NK-92 (cell line): ENCODE results near the gene MPZL2.
A peak's percentile ranks its signal among the peaks of the same experiment; 100 is the strongest.

Experiments
- DNase-seq: peaks from one replicate; lab custom pipeline; 2025; ENCODE audit not compliant: unreplicated experiment; lab: John Stamatoyannopoulos, UW

MPZL2 gene

GRCh38 chr11:118283756-118284350, 19.8 kb upstream of the MPZL2 start:
- no peak for DNase-seq

GRCh38 chr11:118283037-118283636, 19.0 kb upstream of the MPZL2 start:
- DNase-seq = no peak

GRCh38 chr11:118282606-118283005, 18.5 kb upstream of the MPZL2 start:
- DNase-seq = no peak

GRCh38 chr11:118281284-118281683, 17.2 kb upstream of the MPZL2 start:
- no peak for DNase-seq

- DNase-seq = no peak
These were observed 13.2 kb upstream of the MPZL2 start for GRCh38 chr11:118277312-118277711.

GRCh38 chr11:118276422-118276821, 12.3 kb upstream of the MPZL2 start:
- no peak for DNase-seq

- DNase-seq = no peak
These were observed 11.1 kb upstream of the MPZL2 start for GRCh38 chr11:118275176-118275575.

- no peak for DNase-seq
These were observed 10.1 kb upstream of the MPZL2 start for GRCh38 chr11:118274186-118274585.

GRCh38 chr11:118272001-118272400, 7.9 kb upstream of the MPZL2 start:
- DNase-seq = no peak

- no peak for DNase-seq
These were observed 3.4 kb upstream of the MPZL2 start for GRCh38 chr11:118267486-118267885.

- no peak for DNase-seq
These were observed 1.9 kb upstream of the MPZL2 start for GRCh38 chr11:118265954-118266353.

GRCh38 chr11:118264569-118265465, 720 bp upstream of the MPZL2 start:
- no peak for DNase-seq

GRCh38 chr11:118263112-118263511, 985 bp downstream of the MPZL2 start:
- no peak for DNase-seq

GRCh38 chr11:118260353-118260752, 3.7 kb downstream of the MPZL2 start:
- DNase-seq = no peak

GRCh38 chr11:118259138-118259537, 5.0 kb downstream of the MPZL2 start:
- no peak for DNase-seq

GRCh38 chr11:118258410-118258809, 5.7 kb downstream of the MPZL2 start:
- DNase-seq = no peak

- no peak for DNase-seq
These were observed 11.4 kb downstream of the MPZL2 start for GRCh38 chr11:118252688-118253087.

- DNase-seq = peak; percentile 71
These were observed 12.0 kb downstream of the MPZL2 start, which contains the start of gene MPZL3 for GRCh38 chr11:118251858-118252652. Gene MPZL3, minus strand, starts transcription at chr11:118252365. Its CDS starts 71 bp downstream, at chr11:118252294.

GRCh38 chr11:118247041-118247440, 17.1 kb downstream of the MPZL2 start:
- DNase-seq = no peak

- no peak for DNase-seq
These were observed 18.0 kb downstream of the MPZL2 start for GRCh38 chr11:118245936-118246562.
